ENCODE measurements around the gene CLCN5.

Gene CLCN5

DNA sequence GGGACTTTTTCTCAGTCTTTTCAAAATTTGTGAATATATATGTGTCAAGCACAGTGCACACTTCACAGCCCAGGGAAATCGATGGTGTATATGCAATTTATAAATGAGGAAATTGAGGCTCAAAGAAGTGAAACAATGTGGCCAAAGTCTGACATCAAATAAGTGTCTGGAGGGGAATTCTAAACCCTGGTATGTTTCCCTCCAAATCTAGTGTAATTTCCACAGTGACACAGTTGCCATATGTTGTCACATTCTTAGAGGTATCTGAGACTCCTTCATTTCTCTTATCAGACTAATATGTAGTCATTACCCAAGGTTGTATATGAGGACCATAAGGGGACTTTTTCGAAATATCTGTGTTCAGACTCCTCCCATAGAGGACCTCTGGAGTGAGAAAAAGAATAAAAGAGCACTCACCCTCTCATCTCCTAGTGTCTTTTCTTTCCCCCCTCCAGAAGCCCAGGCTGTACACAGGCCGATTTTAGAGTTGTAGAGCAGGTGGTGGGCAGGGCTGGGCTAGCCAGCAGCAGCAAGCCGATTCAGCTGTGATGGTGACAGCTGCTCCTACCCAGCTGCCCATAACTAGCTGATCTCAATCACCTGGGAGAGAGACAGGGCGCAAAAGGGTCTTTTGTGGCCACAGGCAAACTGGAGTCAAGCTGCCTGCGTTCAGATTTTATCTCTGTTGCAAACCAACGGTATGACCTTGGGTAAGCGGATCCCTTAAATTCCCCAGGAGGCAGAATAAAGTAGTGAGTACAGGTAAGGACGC is 55.1 kb downstream of the CLCN5 start:
- DNase-seq (ENCODE audit: low read depth): no peak
- no peak for TF ChIP-seq CTCF (IDR thresholded peaks at IDR 0.05; ENCODE audit: insufficient read depth, low read depth, low read length, missing control alignments)
- no peak overlapping the region for H3K4me3 ChIP-seq (ENCODE audit: low read length)

- H3K4me3 ChIP-seq (ENCODE audit: low read length): no peak overlapping the region
- no peak for TF ChIP-seq CTCF (IDR thresholded peaks at IDR 0.05; ENCODE audit: insufficient read depth, low read depth, low read length, missing control alignments)
- DNase-seq (ENCODE audit: low read depth): peak; percentile 25
Measured at GRCh38 chrX:49978176-49978575, 55.8 kb downstream of the CLCN5 start.

DNA sequence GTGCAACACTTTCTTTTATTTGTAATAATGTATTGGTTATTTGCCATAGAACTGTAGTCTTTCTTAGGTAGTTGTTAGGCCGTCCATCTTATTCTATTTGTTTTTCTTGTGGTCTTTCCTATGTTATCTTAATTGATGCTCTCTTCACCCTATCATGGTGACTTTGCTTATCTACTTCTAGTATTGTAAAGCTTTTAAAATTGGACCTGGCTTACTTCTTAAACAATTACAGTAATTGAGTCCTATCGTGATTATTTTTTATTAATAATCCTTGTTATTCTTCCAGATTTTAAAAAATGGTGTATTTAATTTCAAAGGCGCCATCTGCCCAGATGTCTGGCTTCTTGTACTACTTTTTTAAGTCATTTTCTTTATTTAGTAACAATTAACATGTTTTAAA is 63.7 kb downstream of the CLCN5 start:
- no peak for TF ChIP-seq CTCF (IDR thresholded peaks at IDR 0.05; ENCODE audit: insufficient read depth, low read depth, low read length, missing control alignments)
- DNase-seq (ENCODE audit: low read depth): no peak
- H3K4me3 ChIP-seq (ENCODE audit: low read length): no peak overlapping the region

DNA sequence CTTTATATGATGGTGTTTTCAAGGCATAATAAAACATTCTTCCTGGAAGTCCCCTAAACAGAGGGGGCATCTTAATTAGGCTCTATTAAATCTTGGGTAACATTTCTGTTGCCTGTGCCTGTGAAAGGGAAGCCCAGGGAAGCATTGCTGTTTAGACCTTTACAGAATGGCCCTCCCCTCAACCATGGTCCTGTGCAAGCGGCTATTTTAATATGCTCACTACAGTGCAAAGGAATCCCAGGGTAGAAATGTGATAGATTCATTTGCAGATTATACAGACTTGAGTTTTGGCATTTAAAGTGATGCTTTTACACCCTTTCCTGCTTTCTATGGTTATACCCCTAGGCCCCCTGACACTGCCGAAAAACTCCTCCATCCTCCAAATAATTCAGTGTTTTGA is 65.3 kb downstream of the CLCN5 start:
- H3K4me3 ChIP-seq (ENCODE audit: low read length): no peak overlapping the region
- TF ChIP-seq CTCF (IDR thresholded peaks at IDR 0.05; ENCODE audit: insufficient read depth, low read depth, low read length, missing control alignments): no peak
- DNase-seq (ENCODE audit: low read depth): no peak

DNA sequence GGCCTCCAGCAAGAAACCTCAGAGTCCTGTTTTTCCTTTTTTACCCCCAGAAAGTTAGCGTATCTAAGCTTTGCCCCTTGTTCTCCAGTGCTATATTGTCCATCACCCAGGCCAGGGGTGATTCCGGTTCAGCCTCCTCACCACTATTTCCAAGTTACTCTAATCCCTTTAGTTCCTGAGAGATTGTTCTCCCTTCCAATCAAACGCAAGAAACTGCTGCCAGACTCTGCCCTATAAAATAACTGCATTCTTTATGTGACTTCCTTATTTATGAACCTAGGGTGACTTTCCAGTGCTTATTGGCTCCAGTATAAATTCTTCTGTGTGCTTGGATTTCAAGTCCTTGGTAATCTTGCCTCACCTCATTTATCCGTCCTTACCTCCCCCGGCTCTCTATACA is 65.7 kb downstream of the CLCN5 start:
- DNase-seq (ENCODE audit: low read depth): no peak
- H3K4me3 ChIP-seq (ENCODE audit: low read length): no peak overlapping the region
- TF ChIP-seq CTCF (IDR thresholded peaks at IDR 0.05; ENCODE audit: insufficient read depth, low read depth, low read length, missing control alignments): no peak

DNA sequence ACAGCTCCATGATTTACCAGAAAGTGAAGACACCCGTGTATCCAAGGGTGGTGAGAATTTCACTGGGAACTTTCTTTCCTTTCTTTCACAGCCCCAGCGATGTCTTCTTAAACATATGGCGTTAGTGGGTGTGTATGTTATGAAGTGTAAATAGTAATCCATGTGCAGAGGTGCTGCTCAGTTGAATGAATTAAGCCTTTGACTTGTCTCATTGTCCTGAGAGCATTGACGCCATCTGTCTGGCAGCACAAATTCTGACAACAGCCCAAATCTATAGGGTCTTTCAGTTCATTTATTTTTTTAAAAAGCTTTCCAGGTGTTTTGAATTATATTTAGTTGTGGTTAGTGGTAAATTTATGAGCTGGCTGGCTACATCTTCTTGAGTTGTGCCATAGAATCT is 69.4 kb downstream of the CLCN5 start:
- no peak overlapping the region for H3K4me3 ChIP-seq (ENCODE audit: low read length)
- no peak for TF ChIP-seq CTCF (IDR thresholded peaks at IDR 0.05; ENCODE audit: insufficient read depth, low read depth, low read length, missing control alignments)

DNA sequence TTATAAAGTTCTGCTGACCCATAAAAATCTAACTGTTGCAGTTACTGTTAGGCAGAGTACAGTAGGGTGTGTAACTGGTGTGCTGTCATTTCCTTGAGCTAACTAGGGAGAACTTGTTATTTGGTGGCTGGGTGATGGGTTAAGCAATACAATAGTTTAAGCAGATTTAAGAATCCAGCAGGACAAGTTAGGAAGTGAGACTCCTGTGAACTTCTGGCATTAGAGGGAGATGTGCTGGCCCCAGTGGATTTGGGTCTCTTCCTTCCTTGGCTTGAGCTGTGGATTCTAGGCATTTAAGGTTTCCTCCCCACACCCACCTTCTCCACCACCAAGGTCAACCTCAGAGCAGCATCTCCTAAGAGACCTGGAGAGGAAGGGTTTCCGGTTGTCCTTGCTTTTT is 70.5 kb downstream of the CLCN5 start:
- no peak for TF ChIP-seq CTCF (IDR thresholded peaks at IDR 0.05; ENCODE audit: insufficient read depth, low read depth, low read length, missing control alignments)
- DNase-seq (ENCODE audit: low read depth): peak; percentile 42
- H3K4me3 ChIP-seq (ENCODE audit: low read length): no peak overlapping the region

More for the DNA sequence above, 69.4 kb downstream of the CLCN5 start:
- no peak for DNase-seq (ENCODE audit: low read depth)

Measured in epithelial cell of esophagus (primary cell).